ENCODE data around the gene ORAI3. TPM values are rescaled to one million over a fixed set of nuclear protein-coding genes. Genes with fewer than 3 reads are reported as not detected.

The ORAI3 gene
- total and polyA plus RNA-seq, 2 of the 13 experiments (the other 11 are each of a cell fraction or from before 2014, with no cell fraction given) = 11.4 to 32.0 TPM

GRCh38 chr16:30985401-30986128 is 36.7 kb downstream of the ORAI3 start (continued):
- TF ChIP-seq, protein P1, sequence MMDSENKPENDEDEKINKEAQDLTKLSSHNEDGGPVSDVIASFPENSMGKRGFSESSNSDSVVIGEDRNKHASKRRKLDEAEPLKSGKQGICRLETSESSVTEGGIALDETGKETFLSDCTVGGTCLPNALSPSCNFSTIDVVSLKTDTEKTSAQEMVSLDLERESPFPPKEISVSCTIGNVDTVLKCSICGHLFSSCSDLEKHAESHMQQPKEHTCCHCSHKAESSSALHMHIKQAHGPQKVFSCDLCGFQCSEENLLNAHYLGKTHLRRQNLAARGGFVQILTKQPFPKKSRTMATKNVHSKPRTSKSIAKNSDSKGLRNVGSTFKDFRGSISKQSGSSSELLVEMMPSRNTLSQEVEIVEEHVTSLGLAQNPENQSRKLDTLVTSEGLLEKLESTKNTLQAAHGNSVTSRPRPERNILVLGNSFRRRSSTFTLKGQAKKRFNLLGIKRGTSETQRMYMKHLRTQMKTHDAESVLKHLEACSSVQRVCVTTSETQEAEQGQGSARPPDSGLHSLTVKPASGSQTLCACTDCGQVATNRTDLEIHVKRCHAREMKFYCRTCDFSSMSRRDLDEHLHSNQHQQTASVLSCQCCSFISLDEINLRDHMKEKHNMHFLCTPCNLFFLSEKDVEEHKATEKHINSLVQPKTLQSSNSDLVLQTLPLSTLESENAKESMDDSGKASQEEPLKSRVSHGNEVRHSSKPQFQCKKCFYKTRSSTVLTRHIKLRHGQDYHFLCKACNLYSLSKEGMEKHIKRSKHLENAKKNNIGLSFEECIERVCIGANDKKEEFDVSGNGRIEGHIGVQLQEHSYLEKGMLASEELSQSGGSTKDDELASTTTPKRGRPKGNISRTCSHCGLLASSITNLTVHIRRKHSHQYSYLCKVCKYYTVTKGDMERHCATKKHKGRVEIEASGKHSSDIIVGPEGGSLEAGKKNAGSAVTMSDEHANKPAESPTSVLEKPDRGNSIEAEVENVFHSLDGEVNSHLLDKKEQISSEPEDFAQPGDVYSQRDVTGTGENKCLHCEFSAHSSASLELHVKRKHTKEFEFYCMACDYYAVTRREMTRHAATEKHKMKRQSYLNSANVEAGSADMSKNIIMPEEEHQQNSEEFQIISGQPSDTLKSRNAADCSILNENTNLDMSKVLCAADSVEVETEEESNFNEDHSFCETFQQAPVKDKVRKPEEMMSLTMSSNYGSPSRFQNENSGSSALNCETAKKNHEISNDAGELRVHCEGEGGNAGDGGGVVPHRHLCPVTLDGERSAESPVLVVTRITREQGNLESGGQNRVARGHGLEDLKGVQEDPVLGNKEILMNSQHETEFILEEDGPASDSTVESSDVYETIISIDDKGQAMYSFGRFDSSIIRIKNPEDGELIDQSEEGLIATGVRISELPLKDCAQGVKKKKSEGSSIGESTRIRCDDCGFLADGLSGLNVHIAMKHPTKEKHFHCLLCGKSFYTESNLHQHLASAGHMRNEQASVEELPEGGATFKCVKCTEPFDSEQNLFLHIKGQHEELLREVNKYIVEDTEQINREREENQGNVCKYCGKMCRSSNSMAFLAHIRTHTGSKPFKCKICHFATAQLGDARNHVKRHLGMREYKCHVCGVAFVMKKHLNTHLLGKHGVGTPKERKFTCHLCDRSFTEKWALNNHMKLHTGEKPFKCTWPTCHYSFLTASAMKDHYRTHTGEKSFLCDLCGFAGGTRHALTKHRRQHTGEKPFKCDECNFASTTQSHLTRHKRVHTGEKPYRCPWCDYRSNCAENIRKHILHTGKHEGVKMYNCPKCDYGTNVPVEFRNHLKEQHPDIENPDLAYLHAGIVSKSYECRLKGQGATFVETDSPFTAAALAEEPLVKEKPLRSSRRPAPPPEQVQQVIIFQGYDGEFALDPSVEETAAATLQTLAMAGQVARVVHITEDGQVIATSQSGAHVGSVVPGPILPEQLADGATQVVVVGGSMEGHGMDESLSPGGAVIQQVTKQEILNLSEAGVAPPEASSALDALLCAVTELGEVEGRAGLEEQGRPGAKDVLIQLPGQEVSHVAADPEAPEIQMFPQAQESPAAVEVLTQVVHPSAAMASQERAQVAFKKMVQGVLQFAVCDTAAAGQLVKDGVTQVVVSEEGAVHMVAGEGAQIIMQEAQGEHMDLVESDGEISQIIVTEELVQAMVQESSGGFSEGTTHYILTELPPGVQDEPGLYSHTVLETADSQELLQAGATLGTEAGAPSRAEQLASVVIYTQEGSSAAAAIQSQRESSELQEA (CRISPR knock-in tag; IDR thresholded peaks at IDR 0.05; ENCODE audit: not compliant biosample characterization) = peak; percentile 54
- TF ChIP-seq BRF2 (CRISPR knock-in tag; IDR thresholded peaks at IDR 0.05) = no peak
- TF ChIP-seq, protein P2, sequence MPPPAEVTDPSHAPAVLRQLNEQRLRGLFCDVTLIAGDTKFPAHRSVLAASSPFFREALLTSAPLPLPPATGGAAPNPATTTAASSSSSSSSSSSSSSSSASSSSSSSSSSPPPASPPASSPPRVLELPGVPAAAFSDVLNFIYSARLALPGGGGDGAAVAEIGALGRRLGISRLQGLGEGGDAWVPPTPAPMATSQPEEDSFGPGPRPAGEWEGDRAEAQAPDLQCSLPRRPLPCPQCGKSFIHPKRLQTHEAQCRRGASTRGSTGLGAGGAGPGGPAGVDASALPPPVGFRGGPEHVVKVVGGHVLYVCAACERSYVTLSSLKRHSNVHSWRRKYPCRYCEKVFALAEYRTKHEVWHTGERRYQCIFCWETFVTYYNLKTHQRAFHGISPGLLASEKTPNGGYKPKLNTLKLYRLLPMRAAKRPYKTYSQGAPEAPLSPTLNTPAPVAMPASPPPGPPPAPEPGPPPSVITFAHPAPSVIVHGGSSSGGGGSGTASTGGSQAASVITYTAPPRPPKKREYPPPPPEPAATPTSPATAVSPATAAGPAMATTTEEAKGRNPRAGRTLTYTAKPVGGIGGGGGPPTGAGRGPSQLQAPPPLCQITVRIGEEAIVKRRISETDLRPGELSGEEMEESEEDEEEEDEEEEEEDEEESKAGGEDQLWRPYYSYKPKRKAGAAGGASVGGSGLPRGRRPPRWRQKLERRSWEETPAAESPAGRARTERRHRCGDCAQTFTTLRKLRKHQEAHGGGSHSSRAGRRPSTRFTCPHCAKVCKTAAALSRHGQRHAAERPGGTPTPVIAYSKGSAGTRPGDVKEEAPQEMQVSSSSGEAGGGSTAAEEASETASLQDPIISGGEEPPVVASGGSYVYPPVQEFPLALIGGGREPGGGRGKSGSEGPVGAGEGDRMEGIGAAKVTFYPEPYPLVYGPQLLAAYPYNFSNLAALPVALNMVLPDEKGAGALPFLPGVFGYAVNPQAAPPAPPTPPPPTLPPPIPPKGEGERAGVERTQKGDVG (CRISPR knock-in tag; IDR thresholded peaks at IDR 0.05; ENCODE audit: borderline replicate concordance) = peak; percentile 75; the same call in 1 of the 2 replicates
- TF ChIP-seq SOX6 (IDR thresholded peaks at IDR 0.05) = no peak
- TF ChIP-seq SOX6 (CRISPR knock-in tag; IDR thresholded peaks at IDR 0.05) = no peak; the same call in 1 of the 2 replicates
- TF ChIP-seq, protein P3, sequence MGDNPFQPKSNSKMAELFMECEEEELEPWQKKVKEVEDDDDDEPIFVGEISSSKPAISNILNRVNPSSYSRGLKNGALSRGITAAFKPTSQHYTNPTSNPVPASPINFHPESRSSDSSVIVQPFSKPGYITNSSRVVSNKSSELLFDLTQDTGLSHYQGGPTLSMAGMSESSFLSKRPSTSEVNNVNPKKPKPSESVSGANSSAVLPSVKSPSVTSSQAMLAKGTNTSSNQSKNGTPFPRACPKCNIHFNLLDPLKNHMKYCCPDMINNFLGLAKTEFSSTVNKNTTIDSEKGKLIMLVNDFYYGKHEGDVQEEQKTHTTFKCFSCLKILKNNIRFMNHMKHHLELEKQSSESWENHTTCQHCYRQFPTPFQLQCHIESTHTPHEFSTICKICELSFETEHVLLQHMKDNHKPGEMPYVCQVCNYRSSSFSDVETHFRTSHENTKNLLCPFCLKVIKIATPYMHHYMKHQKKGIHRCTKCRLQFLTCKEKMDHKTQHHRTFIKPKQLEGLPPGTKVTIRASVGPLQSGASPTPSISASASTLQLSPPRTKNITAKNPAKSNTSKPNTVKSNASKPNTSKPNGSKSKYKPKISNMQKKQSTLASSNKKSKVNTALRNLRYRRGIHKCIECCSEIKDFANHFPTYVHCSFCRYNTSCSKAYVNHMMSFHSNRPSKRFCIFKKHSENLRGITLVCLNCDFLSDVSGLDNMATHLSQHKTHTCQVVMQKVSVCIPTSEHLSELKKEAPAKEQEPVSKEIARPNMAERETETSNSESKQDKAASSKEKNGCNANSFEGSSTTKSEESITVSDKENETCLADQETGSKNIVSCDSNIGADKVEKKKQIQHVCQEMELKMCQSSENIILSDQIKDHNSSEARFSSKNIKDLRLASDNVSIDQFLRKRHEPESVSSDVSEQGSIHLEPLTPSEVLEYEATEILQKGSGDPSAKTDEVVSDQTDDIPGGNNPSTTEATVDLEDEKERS (CRISPR knock-in tag; IDR thresholded peaks at IDR 0.05) = no peak
- TF ChIP-seq ZBTB39 (CRISPR knock-in tag; IDR thresholded peaks at IDR 0.05) = no peak
- peak; percentile 67; the same call in 1 of the 2 replicates for TF ChIP-seq JUN (CRISPR knock-in tag; IDR thresholded peaks at IDR 0.05)
